DMS53 (cell line): ENCODE data around the gene KREMEN2.
"Not testable (repeated sequence)": the region's sequence is repeated elsewhere in the genome, so short reads cannot be mapped to it uniquely, and the experiment has no call there.

Source experiments
- DNase-seq: peaks from one replicate; lab custom pipeline; 2025; lab: John Stamatoyannopoulos, UW

The KREMEN2 gene

GRCh38 chr16:2942045-2942444 is 22.0 kb upstream of the KREMEN2 start:
- DNase-seq: no peak

GRCh38 chr16:2943716-2944115 is 20.4 kb upstream of the KREMEN2 start:
- not testable (repeated sequence) for DNase-seq

GRCh38 chr16:2946649-2947048 is 17.4 kb upstream of the KREMEN2 start:
- no peak for DNase-seq

GRCh38 chr16:2948807-2949704 is 15.0 kb upstream of the KREMEN2 start:
- no peak for DNase-seq

GRCh38 chr16:2949705-2950352 is 14.2 kb upstream of the KREMEN2 start:
- DNase-seq: no peak

- DNase-seq: no peak
Measured at GRCh38 chr16:2950353-2950724, 13.7 kb upstream of the KREMEN2 start.

GRCh38 chr16:2950773-2951172 is 13.3 kb upstream of the KREMEN2 start:
- DNase-seq: no peak

- DNase-seq: peak; percentile 27
Measured at GRCh38 chr16:2952679-2953078, 11.4 kb upstream of the KREMEN2 start.

- DNase-seq: peak; percentile 76
Measured at GRCh38 chr16:2953706-2954627, 10.1 kb upstream of the KREMEN2 start.

- peak; percentile 90 for DNase-seq
Measured at GRCh38 chr16:2954656-2955381, 9.3 kb upstream of the KREMEN2 start.

- DNase-seq: peak; percentile 60
Measured at GRCh38 chr16:2955438-2955778, 8.7 kb upstream of the KREMEN2 start.

GRCh38 chr16:2955779-2956578 is 8.1 kb upstream of the KREMEN2 start:
- peak; percentile 65 for DNase-seq

- DNase-seq: no peak
Measured at GRCh38 chr16:2956579-2956956, 7.5 kb upstream of the KREMEN2 start.

GRCh38 chr16:2959206-2959605 is 4.9 kb upstream of the KREMEN2 start:
- peak; percentile 63 for DNase-seq

GRCh38 chr16:2960183-2961010 is 3.7 kb upstream of the KREMEN2 start:
- DNase-seq: peak; percentile 68

- DNase-seq: peak; percentile 48
Measured at GRCh38 chr16:2962334-2963073, 1.6 kb upstream of the KREMEN2 start.

GRCh38 chr16:2963074-2963722 is 877 bp upstream of the KREMEN2 start:
- peak; percentile 47 for DNase-seq

- peak; percentile 90 for DNase-seq
Measured at GRCh38 chr16:2964475-2965336, 631 bp downstream of the KREMEN2 start.
